ENCODE results near the gene ARMC2. TPM values are rescaled to one million over a fixed set of nuclear protein-coding genes. Genes with fewer than 3 reads are reported as not detected.

ARMC2 gene
- total RNA-seq, 5 donors from 2014 or later (not counting 1 experiment from before 2014, with no cell fraction given): 6.4 to 10.0 (median 8.1) TPM

GRCh38 chr6:108837236-108837971 lies 10.8 kb upstream of the ARMC2 start:
- H3K4me3 Mint-ChIP-seq: peak overlapping the region in 1 of 3 donors; percentile 9
- peak in 1 of 35 experiments; percentile 58 for DNase-seq
- H3K4me3 ChIP-seq (ENCODE audit: control insufficient read depth in 1 of 2, extremely low read depth in 1 of 2, low read length in 1 of 2): no peak overlapping the region
- peak overlapping the region; percentile 3 to 25 for H3K27ac Mint-ChIP-seq
- H3K36me3 ChIP-seq (ENCODE audit: control insufficient read depth in 2 of 2, extremely low read depth in 1 of 2, insufficient read depth in 1 of 2, low read length in 1 of 2): no peaks in the 10 kb centered on the region
- H3K27me3 ChIP-seq (replicated peaks in 1 of 2; ENCODE audit: control insufficient read depth in 2 of 2, extremely low read depth in 1 of 2, insufficient read depth in 2 of 2, low read length in 1 of 2): peaks cover 0 to 2% of the 10 kb centered on the region in 2 experiments
- CTCF ChIA-PET: interaction anchor here (0.5 to 3.6 kb wide), 10 partner anchors 11 to 511 kb away, joined by 3 to 18 read pairs (median 3); partner anchors contain the start of gene ARMC2 (in 1 of the 2)
- H3K27ac ChIP-seq (ENCODE audit: low read length): peak overlapping the region; percentile 32
- ATAC-seq (replicated peaks in 1 of 4): peak in 2 of 4 experiments; percentile 29 to 45
- no peaks in the 10 kb centered on the region for H3K36me3 Mint-ChIP-seq
- peaks cover 18 to 36% (median 20%) of the 10 kb centered on the region in 3 donors for H3K4me1 Mint-ChIP-seq
- H3K9me3 ChIP-seq: no peaks in the 10 kb centered on the region
- peaks cover 0 to 4% of the 10 kb centered on the region in 2 donors for H3K27me3 Mint-ChIP-seq
- POLR2A ChIA-PET: no interaction called here
- no peaks in the 10 kb centered on the region for H3K9me3 Mint-ChIP-seq
- 20% methylated on average over 1 of the region's 4 CpGs for WGBS (ENCODE audit: insufficient coverage)
- H3K4me1 ChIP-seq (ENCODE audit: control insufficient read depth in 1 of 2, extremely low read depth in 1 of 2, insufficient read depth in 2 of 2, low read length in 2 of 2): peaks cover 7 to 27% of the 10 kb centered on the region in 2 experiments

DNA sequence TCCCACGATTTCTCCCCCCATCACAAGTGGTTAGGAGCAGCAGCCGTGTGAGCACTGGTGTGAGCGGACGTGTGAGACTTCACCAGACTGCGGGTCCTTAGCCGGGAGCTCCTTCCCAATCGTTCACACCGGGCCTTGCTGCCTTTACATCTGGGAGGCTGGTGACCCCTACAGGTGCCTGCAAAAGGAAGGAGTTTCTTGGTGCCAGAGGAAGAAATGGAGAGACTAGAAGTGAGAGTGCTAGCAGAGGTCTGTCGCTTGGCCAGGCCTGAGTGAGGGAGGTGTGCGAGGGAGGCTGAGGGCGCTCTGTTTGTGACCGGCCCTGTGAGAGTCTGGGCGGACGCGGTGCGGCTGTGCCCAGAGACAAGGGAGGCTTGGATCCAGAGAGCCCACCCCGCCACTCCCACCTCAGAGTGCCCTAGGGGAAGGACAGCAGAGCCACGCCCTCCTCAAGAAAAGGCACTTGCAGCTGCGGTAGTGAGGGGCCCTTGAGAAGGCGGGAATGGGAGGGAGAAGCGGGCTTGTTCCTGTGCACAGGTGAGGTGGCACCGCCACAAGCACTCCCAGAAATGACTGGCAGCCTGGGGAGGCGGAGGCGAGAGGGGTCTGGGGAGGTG lies 10.0 kb upstream of the ARMC2 start:
- no peaks in the 10 kb centered on the region for H3K9me3 ChIP-seq
- Mint-ChIP-seq H3K9me3 (no peaks in the 10 kb centered on the region), H3K27me3 (peaks cover 0 to 4% of the 10 kb centered on the region in 2 donors), H3K4me1 (peaks cover 18 to 36% (median 20%) of the 10 kb centered on the region in 3 donors), H3K27ac (peak overlapping the region in 1 of 2 donors; percentile 8), H3K36me3 (no peaks in the 10 kb centered on the region), H3K4me3 (peak overlapping the region in 1 of 3 donors; percentile 9)
- ATAC-seq (replicated peaks in 1 of 4): no peak
- ChIA-PET POLR2A (no interaction called here), CTCF (interaction anchor here (0.6 to 3.6 kb wide), 8 partner anchors 10 to 298 kb away, joined by 3 to 18 read pairs (median 3); partner anchors contain the start of gene ARMC2 (in 1 of the 2))
- peaks cover 7 to 27% of the 10 kb centered on the region in 2 experiments for H3K4me1 ChIP-seq (ENCODE audit: control insufficient read depth in 1 of 2, extremely low read depth in 1 of 2, insufficient read depth in 2 of 2, low read length in 2 of 2)
- no peak overlapping the region for H3K4me3 ChIP-seq (ENCODE audit: control insufficient read depth in 1 of 2, extremely low read depth in 1 of 2, low read length in 1 of 2)
- no peaks in the 10 kb centered on the region for H3K36me3 ChIP-seq (ENCODE audit: control insufficient read depth in 2 of 2, extremely low read depth in 1 of 2, insufficient read depth in 1 of 2, low read length in 1 of 2)
- peak in 2 of 35 experiments; percentile 15 to 32 for DNase-seq
- H3K27ac ChIP-seq (ENCODE audit: low read length): peak overlapping the region; percentile 32
- peaks cover 0 to 2% of the 10 kb centered on the region in 2 experiments for H3K27me3 ChIP-seq (replicated peaks in 1 of 2; ENCODE audit: control insufficient read depth in 2 of 2, extremely low read depth in 1 of 2, insufficient read depth in 2 of 2, low read length in 1 of 2)
- 79% methylated on average over 13 of the region's 24 CpGs for WGBS (ENCODE audit: insufficient coverage)

GRCh38 chr6:108839083-108839642 lies 9.1 kb upstream of the ARMC2 start:
- Histone ChIP-seq H3K36me3 (ENCODE audit: control insufficient read depth in 2 of 2, extremely low read depth in 1 of 2, insufficient read depth in 1 of 2, low read length in 1 of 2) (no peaks in the 10 kb centered on the region), H3K27ac (ENCODE audit: low read length) (no peak overlapping the region), H3K4me1 (ENCODE audit: control insufficient read depth in 1 of 2, extremely low read depth in 1 of 2, insufficient read depth in 2 of 2, low read length in 2 of 2) (peaks cover 7 to 27% of the 10 kb centered on the region in 2 experiments), H3K9me3 (no peaks in the 10 kb centered on the region), H3K4me3 (ENCODE audit: control insufficient read depth in 1 of 2, extremely low read depth in 1 of 2, low read length in 1 of 2) (no peak overlapping the region), H3K27me3 (replicated peaks in 1 of 2; ENCODE audit: control insufficient read depth in 2 of 2, extremely low read depth in 1 of 2, insufficient read depth in 2 of 2, low read length in 1 of 2) (peaks cover 0 to 10% of the 10 kb centered on the region in 2 experiments)
- Mint-ChIP-seq H3K36me3 (no peaks in the 10 kb centered on the region), H3K4me1 (peaks cover 18 to 36% (median 20%) of the 10 kb centered on the region in 3 donors), H3K4me3 (no peak overlapping the region), H3K27me3 (peaks cover 0 to 4% of the 10 kb centered on the region in 2 donors), H3K9me3 (no peaks in the 10 kb centered on the region), H3K27ac (no peak overlapping the region)
- POLR2A ChIA-PET: interaction anchor here in 1 of 2 donors (0.5 kb wide), 1 partner anchor 286 kb away, joined by 3 read pairs; no protein-coding TSS in a partner anchor
- 85% methylated on average over 5 of the region's 9 CpGs for WGBS (ENCODE audit: insufficient coverage)
- CTCF ChIA-PET: interaction anchor here in 1 of 2 donors (1.7 to 3.6 kb wide), 2 partner anchors 234 to 298 kb away, joined by 7 to 18 read pairs; no protein-coding TSS in a partner anchor
- DNase-seq (no peak), ATAC-seq (replicated peaks in 1 of 4) (no peak)

- Histone ChIP-seq H3K4me1 (ENCODE audit: control insufficient read depth in 1 of 2, extremely low read depth in 1 of 2, insufficient read depth in 2 of 2, low read length in 2 of 2) (peaks cover 7 to 22% of the 10 kb centered on the region in 2 experiments), H3K9me3 (no peaks in the 10 kb centered on the region), H3K27ac (ENCODE audit: low read length) (no peak overlapping the region), H3K4me3 (ENCODE audit: control insufficient read depth in 1 of 2, extremely low read depth in 1 of 2, low read length in 1 of 2) (no peak overlapping the region), H3K36me3 (ENCODE audit: control insufficient read depth in 2 of 2, extremely low read depth in 1 of 2, insufficient read depth in 1 of 2, low read length in 1 of 2) (no peaks in the 10 kb centered on the region), H3K27me3 (replicated peaks in 1 of 2; ENCODE audit: control insufficient read depth in 2 of 2, extremely low read depth in 1 of 2, insufficient read depth in 2 of 2, low read length in 1 of 2) (peaks cover 0 to 11% of the 10 kb centered on the region in 2 experiments)
- Mint-ChIP-seq H3K27me3 (peaks cover 0 to 4% of the 10 kb centered on the region in 2 donors), H3K9me3 (no peaks in the 10 kb centered on the region), H3K27ac (no peak overlapping the region), H3K4me1 (peaks cover 12 to 30% (median 17%) of the 10 kb centered on the region in 3 donors), H3K36me3 (no peaks in the 10 kb centered on the region), H3K4me3 (no peak overlapping the region)
- CTCF ChIA-PET: no interaction called here
- 75% methylated on average over 3 of the region's 4 CpGs for WGBS (ENCODE audit: insufficient coverage)
- DNase-seq: no peak
- POLR2A ChIA-PET: no interaction called here
- ATAC-seq (replicated peaks in 1 of 4): no peak
Measured at GRCh38 chr6:108840919-108841318, 7.3 kb upstream of the ARMC2 start.

DNA sequence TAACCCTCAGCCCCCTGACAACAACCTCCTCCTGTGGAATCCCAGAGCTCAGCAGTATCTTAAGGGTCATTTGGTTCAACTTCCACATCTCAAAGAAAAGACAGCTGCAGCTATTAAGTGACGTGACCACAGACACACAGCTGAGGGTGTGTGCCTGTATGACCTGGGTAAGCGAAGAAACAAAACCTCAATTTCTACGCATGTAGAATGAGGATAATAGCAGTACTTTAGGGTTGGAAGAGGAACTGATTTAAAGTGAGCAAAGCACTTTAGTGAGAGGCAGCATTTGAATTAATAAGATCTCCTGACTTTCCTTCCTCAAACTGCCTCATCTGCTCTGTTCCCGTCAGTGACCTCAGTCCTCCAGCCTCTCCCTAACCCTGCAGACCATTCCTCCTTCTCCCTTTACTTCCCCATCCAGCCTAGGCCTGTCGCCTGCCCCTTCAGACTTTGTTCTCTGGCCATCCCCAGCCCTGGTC lies 6.8 kb upstream of the ARMC2 start:
- ATAC-seq (replicated peaks in 1 of 4) (no peak), DNase-seq (peak in 1 of 35 experiments; percentile 21)
- H3K36me3 Mint-ChIP-seq: no peaks in the 10 kb centered on the region
- ChIA-PET POLR2A (no interaction called here), CTCF (no interaction called here)
- Histone ChIP-seq H3K4me1 (ENCODE audit: control insufficient read depth in 1 of 2, extremely low read depth in 1 of 2, insufficient read depth in 2 of 2, low read length in 2 of 2) (peaks cover 7 to 22% of the 10 kb centered on the region in 2 experiments), H3K27ac (ENCODE audit: low read length) (no peak overlapping the region), H3K4me3 (ENCODE audit: control insufficient read depth in 1 of 2, extremely low read depth in 1 of 2, low read length in 1 of 2) (no peak overlapping the region), H3K36me3 (ENCODE audit: control insufficient read depth in 2 of 2, extremely low read depth in 1 of 2, insufficient read depth in 1 of 2, low read length in 1 of 2) (no peaks in the 10 kb centered on the region), H3K9me3 (no peaks in the 10 kb centered on the region), H3K27me3 (replicated peaks in 1 of 2; ENCODE audit: control insufficient read depth in 2 of 2, extremely low read depth in 1 of 2, insufficient read depth in 2 of 2, low read length in 1 of 2) (peaks cover 0 to 11% of the 10 kb centered on the region in 2 experiments)
- H3K27me3 Mint-ChIP-seq: peaks cover 0 to 4% of the 10 kb centered on the region in 2 donors
- H3K4me1 Mint-ChIP-seq: peaks cover 12 to 28% (median 17%) of the 10 kb centered on the region in 3 donors
- no peak overlapping the region for H3K4me3 Mint-ChIP-seq
- H3K27ac Mint-ChIP-seq: no peak overlapping the region
- no peaks in the 10 kb centered on the region for H3K9me3 Mint-ChIP-seq
- WGBS (ENCODE audit: insufficient coverage): 82% methylated on average over 3 of the region's 5 CpGs

- WGBS (ENCODE audit: insufficient coverage): no CpG with 5 or more reads among the region's 3 CpGs
- H3K9me3 Mint-ChIP-seq: no peaks in the 10 kb centered on the region
- Histone ChIP-seq H3K27me3 (replicated peaks in 1 of 2; ENCODE audit: control insufficient read depth in 2 of 2, extremely low read depth in 1 of 2, insufficient read depth in 2 of 2, low read length in 1 of 2) (peaks cover 0 to 11% of the 10 kb centered on the region in 2 experiments), H3K4me3 (ENCODE audit: control insufficient read depth in 1 of 2, extremely low read depth in 1 of 2, low read length in 1 of 2) (no peak overlapping the region), H3K27ac (ENCODE audit: low read length) (no peak overlapping the region), H3K36me3 (ENCODE audit: control insufficient read depth in 2 of 2, extremely low read depth in 1 of 2, insufficient read depth in 1 of 2, low read length in 1 of 2) (no peaks in the 10 kb centered on the region), H3K9me3 (no peaks in the 10 kb centered on the region), H3K4me1 (ENCODE audit: control insufficient read depth in 1 of 2, extremely low read depth in 1 of 2, insufficient read depth in 2 of 2, low read length in 2 of 2) (peaks cover 2 to 12% of the 10 kb centered on the region in 2 experiments)
- H3K27me3 Mint-ChIP-seq: peaks cover 0 to 4% of the 10 kb centered on the region in 2 donors
- DNase-seq: no peak
- POLR2A ChIA-PET: no interaction called here
- no peak overlapping the region for H3K27ac Mint-ChIP-seq
- H3K36me3 Mint-ChIP-seq: no peaks in the 10 kb centered on the region
- no peak for ATAC-seq (replicated peaks in 1 of 4)
- peaks cover 12 to 17% (median 15%) of the 10 kb centered on the region in 3 donors for H3K4me1 Mint-ChIP-seq
- CTCF ChIA-PET: no interaction called here
- no peak overlapping the region for H3K4me3 Mint-ChIP-seq
Measured at GRCh38 chr6:108844135-108844534, 4.1 kb upstream of the ARMC2 start.
